GM12872 (cell line): ENCODE results near the gene TLE3.

Source experiments
- TF ChIP-seq, protein P1 (sequence below): IDR thresholded peaks from 3 replicates; pipeline ENCODE4 v1.5.1; 2011; ENCODE audit warnings: low read depth, mild to moderate bottlenecking, low read length, moderate library complexity; ENCODE audit not compliant: insufficient read depth

TLE3 gene

DNA sequence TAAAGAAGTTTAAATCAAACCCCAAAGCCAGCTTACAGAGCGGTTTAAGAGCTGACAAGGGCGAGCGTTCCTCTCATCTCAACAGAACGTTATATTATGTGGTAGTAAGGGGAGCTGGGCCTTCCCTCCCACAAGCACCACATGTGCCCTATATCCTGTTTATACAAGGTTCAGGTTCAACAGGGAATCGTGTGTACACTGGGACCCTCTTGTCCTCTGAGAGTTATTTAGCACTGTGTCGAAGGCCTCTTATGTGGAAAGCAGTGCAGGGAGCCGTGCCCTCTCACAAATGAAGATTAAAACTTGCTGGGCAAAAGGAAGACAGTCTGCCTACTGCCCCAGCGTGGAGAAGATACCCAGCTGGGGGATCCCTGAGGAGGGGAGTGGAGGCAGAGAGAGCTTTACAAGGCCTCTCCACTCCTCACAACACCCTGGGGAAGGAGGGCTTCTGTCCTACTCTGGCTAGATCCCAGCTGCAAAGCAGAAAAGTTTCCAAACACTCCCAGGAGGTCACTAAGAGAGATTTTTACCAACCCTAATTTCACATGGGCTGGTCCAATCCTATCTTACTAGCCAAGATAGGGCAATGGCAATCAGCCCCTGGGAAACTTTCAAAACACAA lies 2.9 kb downstream of the TLE3 start:
- TF ChIP-seq, protein P1, sequence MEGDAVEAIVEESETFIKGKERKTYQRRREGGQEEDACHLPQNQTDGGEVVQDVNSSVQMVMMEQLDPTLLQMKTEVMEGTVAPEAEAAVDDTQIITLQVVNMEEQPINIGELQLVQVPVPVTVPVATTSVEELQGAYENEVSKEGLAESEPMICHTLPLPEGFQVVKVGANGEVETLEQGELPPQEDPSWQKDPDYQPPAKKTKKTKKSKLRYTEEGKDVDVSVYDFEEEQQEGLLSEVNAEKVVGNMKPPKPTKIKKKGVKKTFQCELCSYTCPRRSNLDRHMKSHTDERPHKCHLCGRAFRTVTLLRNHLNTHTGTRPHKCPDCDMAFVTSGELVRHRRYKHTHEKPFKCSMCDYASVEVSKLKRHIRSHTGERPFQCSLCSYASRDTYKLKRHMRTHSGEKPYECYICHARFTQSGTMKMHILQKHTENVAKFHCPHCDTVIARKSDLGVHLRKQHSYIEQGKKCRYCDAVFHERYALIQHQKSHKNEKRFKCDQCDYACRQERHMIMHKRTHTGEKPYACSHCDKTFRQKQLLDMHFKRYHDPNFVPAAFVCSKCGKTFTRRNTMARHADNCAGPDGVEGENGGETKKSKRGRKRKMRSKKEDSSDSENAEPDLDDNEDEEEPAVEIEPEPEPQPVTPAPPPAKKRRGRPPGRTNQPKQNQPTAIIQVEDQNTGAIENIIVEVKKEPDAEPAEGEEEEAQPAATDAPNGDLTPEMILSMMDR: no peak

DNA sequence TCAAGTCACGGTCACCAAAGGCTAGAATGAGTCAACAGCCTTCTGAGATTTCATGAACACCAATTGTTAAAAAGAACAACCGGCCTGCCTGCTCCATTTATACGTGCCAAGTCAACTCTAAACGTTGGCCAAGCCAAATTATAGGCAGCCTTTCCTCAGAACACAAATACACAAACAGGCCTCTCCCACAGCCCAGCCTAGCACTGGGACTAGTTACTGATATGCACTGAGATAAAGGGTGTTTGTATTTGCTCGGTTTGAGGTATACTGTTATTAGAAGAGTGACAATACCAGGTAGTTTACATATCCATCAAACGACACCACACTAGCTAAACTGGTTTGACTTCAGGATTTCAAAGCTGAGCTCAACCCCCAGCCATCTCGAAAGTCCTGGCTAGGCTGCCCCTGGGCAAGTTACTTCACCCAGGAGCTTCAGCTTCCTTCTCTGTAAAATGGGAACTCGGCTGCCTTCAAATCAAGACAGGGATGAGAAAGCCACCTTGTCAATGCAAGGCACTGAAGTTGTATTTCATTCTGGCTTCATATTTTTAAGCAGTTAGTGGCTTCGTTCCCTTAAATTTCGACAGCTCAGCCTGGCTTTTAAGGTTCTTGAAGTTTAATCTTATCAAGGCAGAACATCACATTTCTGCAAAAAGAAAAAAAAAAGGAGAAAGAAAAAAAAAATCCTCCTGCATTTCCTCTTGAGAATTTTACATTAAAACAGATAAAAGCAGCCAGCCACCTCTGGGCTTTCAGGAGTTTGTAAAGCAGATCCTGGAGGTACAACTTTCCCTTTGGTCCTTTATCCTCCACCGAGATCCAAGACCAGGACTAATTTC lies 4.0 kb downstream of the TLE3 start:
- TF ChIP-seq, protein P1: no peak

DNA sequence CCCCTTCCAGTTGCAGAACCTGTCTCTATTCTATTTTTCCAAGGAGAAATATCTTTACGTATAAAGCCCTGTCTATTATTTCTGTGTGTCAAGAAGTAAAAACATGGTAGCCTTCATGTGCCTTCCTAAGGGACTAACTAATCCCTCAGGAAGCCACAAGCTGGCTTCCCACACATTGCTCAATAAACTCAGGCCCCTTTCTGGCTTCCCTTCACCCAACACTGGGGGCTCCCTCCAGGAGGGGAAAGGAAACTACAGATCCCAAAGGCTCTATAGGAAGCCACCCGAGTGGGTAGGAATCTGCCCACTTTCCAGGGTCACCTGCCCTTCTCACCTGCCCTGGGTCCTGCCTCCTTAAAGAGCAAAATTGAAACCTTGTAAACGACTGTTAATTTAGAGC lies 4.6 kb downstream of the TLE3 start:
- TF ChIP-seq, protein P1: no peak

DNA sequence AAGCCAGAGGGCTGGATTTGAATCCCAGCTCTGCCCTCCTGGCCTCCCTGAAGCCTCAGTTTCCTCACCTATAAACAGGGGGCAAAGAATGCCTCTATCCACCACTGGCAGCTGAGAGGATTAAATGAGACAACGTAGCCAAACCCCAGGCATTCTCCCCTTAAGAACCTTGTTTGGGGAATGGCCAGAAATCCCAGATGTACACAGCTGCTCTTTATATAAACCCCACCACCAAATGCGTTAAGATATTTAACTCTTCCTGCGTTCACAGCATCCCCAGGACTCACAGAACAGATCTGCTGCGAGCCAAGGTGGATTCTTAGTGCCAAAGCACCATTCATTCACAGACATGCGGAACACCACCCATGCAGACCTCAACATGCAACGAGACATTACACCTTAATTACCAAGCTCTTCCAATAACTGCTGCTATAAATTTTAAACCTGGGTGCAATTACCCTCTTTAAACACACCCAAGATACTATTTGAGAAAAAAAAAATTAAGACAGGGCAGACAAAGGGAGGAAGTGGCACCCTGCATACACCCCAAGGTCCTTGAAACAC lies 5.2 kb downstream of the TLE3 start:
- TF ChIP-seq, protein P1: no peak

DNA sequence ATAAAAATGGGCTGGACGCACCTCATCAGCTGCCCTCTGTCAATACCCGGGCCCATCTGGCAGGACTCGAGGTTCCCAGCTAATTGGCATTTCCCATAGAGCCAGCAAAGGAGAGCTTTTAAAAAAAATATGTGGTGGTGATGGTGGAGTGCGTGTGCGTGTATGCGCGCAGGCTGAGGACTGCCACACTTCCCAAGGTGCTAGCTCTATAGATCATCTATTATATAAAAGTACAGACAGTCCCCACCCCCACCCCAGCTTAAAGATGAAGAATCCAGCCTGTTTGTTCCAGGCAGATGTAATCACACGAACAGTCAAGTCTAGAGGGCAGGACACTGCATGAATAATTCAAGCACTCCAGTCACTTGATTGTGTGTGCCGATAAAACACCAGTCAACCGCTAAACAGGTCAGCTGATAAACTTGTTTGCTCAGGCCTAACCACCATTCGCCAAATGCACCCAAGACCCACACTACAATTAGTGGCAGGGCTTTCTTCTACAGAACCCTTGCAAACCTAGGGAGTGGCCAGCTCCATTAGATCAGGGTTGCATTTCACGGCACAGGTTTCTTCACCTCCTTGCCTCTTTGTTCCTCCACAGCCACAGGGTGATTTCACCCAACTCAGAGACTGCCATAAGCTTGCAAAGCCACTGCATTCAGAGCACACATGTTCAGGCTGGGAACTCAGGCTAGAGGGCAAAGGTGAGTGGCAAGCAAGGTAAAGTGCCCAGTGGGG lies 5.8 kb downstream of the TLE3 start:
- TF ChIP-seq, protein P1: no peak

DNA sequence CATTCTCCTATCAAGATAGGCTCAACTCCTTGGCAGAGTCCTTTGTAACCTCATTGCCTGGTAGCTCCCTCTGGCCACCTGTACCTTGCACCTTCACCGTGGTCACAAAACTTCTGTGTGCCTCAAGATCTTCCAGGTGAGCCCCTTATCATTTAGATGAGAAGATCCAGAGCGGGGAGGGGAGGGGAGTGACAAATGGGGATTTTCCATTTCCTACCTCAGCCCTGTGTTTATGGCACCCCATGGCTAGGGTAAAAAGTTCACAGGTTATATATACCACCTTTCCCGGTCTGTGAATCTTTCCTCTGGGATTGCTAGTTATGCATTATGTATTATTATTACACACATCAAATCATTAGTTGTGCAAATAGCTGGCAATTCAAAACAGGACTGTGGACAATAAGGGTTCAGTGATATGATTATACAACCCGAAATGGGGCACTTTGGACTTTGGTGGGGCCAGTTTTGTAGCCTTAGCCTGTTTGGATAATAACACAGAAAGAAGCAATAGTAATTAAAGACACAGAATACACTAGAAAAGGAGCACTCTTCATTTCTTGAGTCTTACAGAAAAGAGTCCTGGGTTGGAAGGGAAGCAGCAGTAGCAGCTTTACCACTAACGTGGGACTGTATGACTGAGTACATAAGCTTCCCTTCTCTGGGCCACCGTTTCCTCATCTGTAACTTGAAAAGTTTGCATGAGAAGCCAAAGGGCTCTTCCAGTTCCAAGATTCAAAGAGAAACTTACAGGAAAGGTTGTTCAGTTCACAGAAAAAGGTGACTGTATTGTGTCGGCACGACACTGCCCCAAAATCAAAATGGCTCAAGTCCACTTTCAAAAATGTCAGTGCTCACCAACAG lies 7.1 kb downstream of the TLE3 start:
- TF ChIP-seq, protein P1: no peak
